Keratinocyte (primary cell): ENCODE data around the gene SRPK2. TPM values are rescaled to one million over a fixed set of nuclear protein-coding genes. Genes with fewer than 3 reads are reported as not detected.
"Not testable (repeated sequence)": the region's sequence is repeated elsewhere in the genome, so short reads cannot be mapped to it uniquely, and the experiment has no call there.

Experiments
- DNase-seq: peaks from one replicate; pipeline ENCODE4 v3.0.0-alpha.2; 2011; ENCODE audit warnings: low read depth, missing footprints, low spot score
- FAIRE-seq: peaks from 2 replicates; lab custom pipeline; 2011; peaks lifted over from hg19 to GRCh38; lab: Jason Lieb, UNC
- H2AFZ ChIP-seq: 2 replicates; pipeline ENCODE4 v1.6.0; 2012; ENCODE audit warnings: low read length, control low read depth, inconsistent platforms; ENCODE audit not compliant: control insufficient read depth
- H3K27ac ChIP-seq: 2 replicates; pipeline ENCODE4 v1.5.1; 2011; ENCODE audit warnings: low read length; ENCODE audit not compliant: control insufficient read depth, insufficient read depth
- H3K27me3 ChIP-seq: 3 replicates; pipeline ENCODE4 v1.6.0; 2011; ENCODE audit warnings: low read length; ENCODE audit not compliant: control insufficient read depth, insufficient read depth; ENCODE audit errors: extremely low read depth
- H3K36me3 ChIP-seq, 2 experiments: 2 replicates in 1 of 2; 3 replicates in 1 of 2; pipeline ENCODE4 v1.5.1; 2011; ENCODE audit warnings: low read length in 2 of 2, mild to moderate bottlenecking in 1 of 2; ENCODE audit not compliant: control insufficient read depth in 2 of 2, insufficient read depth in 2 of 2; ENCODE audit errors: extremely low read depth in 1 of 2
- H3K4me1 ChIP-seq: 3 replicates; pipeline ENCODE4 v1.5.1; 2011; ENCODE audit warnings: low read length; ENCODE audit not compliant: control insufficient read depth, insufficient read depth; ENCODE audit errors: extremely low read depth
- H3K4me2 ChIP-seq: 3 replicates; pipeline ENCODE4 v1.6.0; 2011; ENCODE audit warnings: low read depth, low read length; ENCODE audit not compliant: control insufficient read depth, insufficient read depth; ENCODE audit errors: extremely low read depth
- H3K4me3 ChIP-seq, 3 experiments: fragments of 200-600 bp in 1 of 3; sonication (generic) in 1 of 3; 2 replicates in 2 of 3; 3 replicates in 1 of 3; pipeline ENCODE4 v1.5.1; 2011 to 2016; ENCODE audit warnings: low read length in 3 of 3, mild to moderate bottlenecking in 3 of 3, control low read depth in 2 of 3, inconsistent platforms in 1 of 3, low read depth in 1 of 3, mixed read lengths in 1 of 3, mixed run types in 1 of 3, moderate library complexity in 1 of 3; ENCODE audit not compliant: control insufficient read depth in 2 of 3, insufficient read depth in 2 of 3; ENCODE audit errors: extremely low read depth in 1 of 3
- H3K79me2 ChIP-seq: 2 replicates; pipeline ENCODE4 v1.6.0; 2012; ENCODE audit warnings: low read length; ENCODE audit not compliant: control insufficient read depth, insufficient read depth
- H3K9ac ChIP-seq: 3 replicates; pipeline ENCODE4 v1.6.0; 2011; ENCODE audit warnings: low read length; ENCODE audit not compliant: control insufficient read depth, insufficient read depth; ENCODE audit errors: extremely low read depth
- H3K9me1 ChIP-seq: 3 replicates; pipeline ENCODE4 v1.6.0; 2011; ENCODE audit warnings: low read length; ENCODE audit not compliant: control insufficient read depth, insufficient read depth; ENCODE audit errors: extremely low read depth
- H3K9me3 ChIP-seq: 2 replicates; pipeline ENCODE4 v1.5.1; 2012; ENCODE audit warnings: low read depth, low read length; ENCODE audit not compliant: control insufficient read depth
- H4K20me1 ChIP-seq: 3 replicates; pipeline ENCODE4 v1.6.0; 2011; ENCODE audit warnings: low read length; ENCODE audit not compliant: control insufficient read depth, insufficient read depth; ENCODE audit errors: extremely low read depth
- EZH2 ChIP-seq: IDR thresholded peaks from one replicate; pipeline ENCODE4 v1.6.1; 2012; ENCODE audit warnings: inconsistent platforms, mild to moderate bottlenecking, low read length, moderate library complexity
- dilution Hi-C: fragments of 300-500 bp; cut with MboI; formaldehyde crosslinking; loops from one replicate; pipeline ENCODE4 v1.7.0; 2020; ENCODE audit warnings: low sequenced_read_pairs; ENCODE audit not compliant: extremely low pct_ligation_motif_present
- polyA plus RNA-seq, 5 experiments: library from polyadenylated mRNA; depleted of rRNA in 3 of 5; stranded (reverse) in 3 of 5; stranded (forward) in 1 of 5; unstranded in 1 of 5; fragments of >200 nt; gene quantifications; 1 replicate in 1 of 5; 2 replicates in 3 of 5; 3 replicates in 1 of 5; pipeline versions ENCODE4 v1.2.1 to v1.2.3, GENCODE V29; 2011 to 2012; ENCODE audit warnings: missing spikeins in 2 of 5, low read depth in 1 of 5, low replicate concordance in 1 of 5
- TF ChIP-seq, protein P1 (sequence below), 3 experiments: IDR thresholded peaks in 1 of 3; conservative IDR thresholded peaks in 1 of 3; optimal IDR thresholded peaks in 1 of 3; 2 replicates in 2 of 3; 3 replicates in 1 of 3; pipeline versions ENCODE3 to v1.5.1; 2011; ENCODE audit warnings: low read length in 3 of 3, mild to moderate bottlenecking in 3 of 3, moderate library complexity in 2 of 3, control low read depth in 1 of 3, inconsistent platforms in 1 of 3; ENCODE audit not compliant: insufficient read depth in 2 of 3; ENCODE audit errors: extremely low read depth in 1 of 3

The SRPK2 gene
- polyA plus RNA-seq, 1 donor (not counting 4 experiments of a cell fraction or from before 2014, with no cell fraction given): 40.2 TPM

- Histone ChIP-seq H3K79me2 (no peaks in the 10 kb centered on the region), H4K20me1 (no peaks in the 10 kb centered on the region), H3K4me3 (no peak overlapping the region), H3K4me2 (no peak overlapping the region), H3K9ac (no peak overlapping the region), H3K27ac (no peak overlapping the region), H3K27me3 (no peaks in the 10 kb centered on the region), H3K36me3 (no peaks in the 10 kb centered on the region), H2AFZ (no peak overlapping the region), H3K9me1 (no peaks in the 10 kb centered on the region), H3K9me3 (no peaks in the 10 kb centered on the region), H3K4me1 (no peaks in the 10 kb centered on the region)
- DNase-seq (no peak), FAIRE-seq (no peak)
- dilution Hi-C loops: no loop called here
- TF ChIP-seq, protein P1, sequence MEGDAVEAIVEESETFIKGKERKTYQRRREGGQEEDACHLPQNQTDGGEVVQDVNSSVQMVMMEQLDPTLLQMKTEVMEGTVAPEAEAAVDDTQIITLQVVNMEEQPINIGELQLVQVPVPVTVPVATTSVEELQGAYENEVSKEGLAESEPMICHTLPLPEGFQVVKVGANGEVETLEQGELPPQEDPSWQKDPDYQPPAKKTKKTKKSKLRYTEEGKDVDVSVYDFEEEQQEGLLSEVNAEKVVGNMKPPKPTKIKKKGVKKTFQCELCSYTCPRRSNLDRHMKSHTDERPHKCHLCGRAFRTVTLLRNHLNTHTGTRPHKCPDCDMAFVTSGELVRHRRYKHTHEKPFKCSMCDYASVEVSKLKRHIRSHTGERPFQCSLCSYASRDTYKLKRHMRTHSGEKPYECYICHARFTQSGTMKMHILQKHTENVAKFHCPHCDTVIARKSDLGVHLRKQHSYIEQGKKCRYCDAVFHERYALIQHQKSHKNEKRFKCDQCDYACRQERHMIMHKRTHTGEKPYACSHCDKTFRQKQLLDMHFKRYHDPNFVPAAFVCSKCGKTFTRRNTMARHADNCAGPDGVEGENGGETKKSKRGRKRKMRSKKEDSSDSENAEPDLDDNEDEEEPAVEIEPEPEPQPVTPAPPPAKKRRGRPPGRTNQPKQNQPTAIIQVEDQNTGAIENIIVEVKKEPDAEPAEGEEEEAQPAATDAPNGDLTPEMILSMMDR (optimal IDR thresholded peaks at IDR 0.05 in 1 of 3, IDR thresholded peaks at IDR 0.05 in 1 of 3, conservative IDR thresholded peaks at IDR 0.05 in 1 of 3; ENCODE audit: extremely low read depth in 1 of 3, insufficient read depth in 2 of 3, low read length in 3 of 3): no peak
- TF ChIP-seq EZH2: no peak
Measured at GRCh38 chr7:105423987-105424386, 35.3 kb upstream of the SRPK2 start.

DNA sequence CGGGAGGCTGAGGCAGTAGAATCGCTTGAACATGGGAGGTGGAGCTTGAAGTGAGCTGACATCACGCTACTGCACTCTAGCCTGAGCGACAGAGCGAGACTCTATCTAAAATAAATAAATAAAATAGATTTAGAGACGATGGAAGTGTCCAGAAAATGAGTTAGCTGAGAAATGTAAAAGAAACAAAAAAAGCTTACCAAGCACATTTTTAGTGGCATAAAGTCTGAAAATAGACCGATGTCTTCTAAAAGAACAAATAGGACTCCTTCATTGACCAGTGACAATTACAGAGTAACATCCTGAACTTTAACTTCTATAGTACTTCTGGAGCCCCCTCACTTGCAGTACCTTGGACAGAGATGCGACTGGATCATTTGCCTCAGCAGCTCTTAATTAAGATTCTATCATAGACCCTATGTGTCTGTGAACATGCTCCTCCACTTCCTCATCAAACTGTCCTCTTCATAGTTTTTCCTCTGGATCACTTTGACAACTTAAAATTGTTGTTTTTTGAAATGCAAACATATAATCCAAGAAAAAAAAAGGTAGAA lies 25.2 kb upstream of the SRPK2 start:
- Histone ChIP-seq H3K9me3 (no peaks in the 10 kb centered on the region), H3K4me2 (no peak overlapping the region), H3K9ac (no peak overlapping the region), H2AFZ (no peak overlapping the region), H4K20me1 (no peaks in the 10 kb centered on the region), H3K36me3 (no peaks in the 10 kb centered on the region), H3K4me1 (peaks cover 3% of the 10 kb centered on the region), H3K4me3 (no peak overlapping the region), H3K9me1 (no peaks in the 10 kb centered on the region), H3K27me3 (no peaks in the 10 kb centered on the region), H3K27ac (no peak overlapping the region), H3K79me2 (no peaks in the 10 kb centered on the region)
- FAIRE-seq: no peak
- TF ChIP-seq, protein P1 (optimal IDR thresholded peaks at IDR 0.05 in 1 of 3, IDR thresholded peaks at IDR 0.05 in 1 of 3, conservative IDR thresholded peaks at IDR 0.05 in 1 of 3; ENCODE audit: extremely low read depth in 1 of 3, insufficient read depth in 2 of 3, low read length in 3 of 3): no peak
- no peak for TF ChIP-seq EZH2
- dilution Hi-C loops: no loop called here
- DNase-seq: no peak

- H3K27me3 ChIP-seq, H3K4me2 ChIP-seq, FAIRE-seq, H3K79me2 ChIP-seq, DNase-seq, H2AFZ ChIP-seq, H4K20me1 ChIP-seq, H3K9ac ChIP-seq, dilution Hi-C loops, H3K4me1 ChIP-seq, H3K9me1 ChIP-seq, H3K9me3 ChIP-seq, H3K4me3 ChIP-seq, H3K27ac ChIP-seq, H3K36me3 ChIP-seq: not testable (repeated sequence)
Measured at GRCh38 chr7:105410774-105411173, 22.1 kb upstream of the SRPK2 start.

DNA sequence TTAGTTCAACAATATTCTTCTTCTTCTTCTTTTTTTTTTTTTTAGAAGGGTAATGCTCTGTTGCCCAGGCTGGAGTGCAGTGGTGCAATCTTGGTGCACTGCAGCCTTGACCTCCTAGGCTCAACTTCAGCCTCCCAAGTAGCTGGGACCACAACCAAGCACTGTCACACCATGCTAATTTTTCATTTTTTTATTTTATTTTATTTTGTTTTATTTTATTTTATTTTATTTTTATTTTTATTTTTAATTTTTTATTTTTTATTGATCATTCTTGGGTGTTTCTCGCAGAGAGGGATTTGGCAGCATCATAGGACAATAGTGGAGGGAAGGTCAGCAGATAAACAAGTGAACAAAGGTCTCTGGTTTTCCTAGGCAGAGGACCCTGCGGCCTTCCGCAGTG lies 21.1 kb upstream of the SRPK2 start:
- H3K9me3 ChIP-seq, H4K20me1 ChIP-seq, H3K27me3 ChIP-seq, H3K36me3 ChIP-seq, H3K79me2 ChIP-seq, H2AFZ ChIP-seq, H3K4me2 ChIP-seq, DNase-seq, dilution Hi-C loops, H3K4me1 ChIP-seq, H3K9me1 ChIP-seq, H3K4me3 ChIP-seq, H3K9ac ChIP-seq, FAIRE-seq, H3K27ac ChIP-seq: not testable (repeated sequence)
